Tibial nerve (tissue), 3 donors: ENCODE results near the gene IVD.

Experiments used
- POLR2A ChIP-seq, 2 donors: fragments of 450-650 bp; IDR thresholded peaks; one replicate each; pipeline ENCODE4 v1.6.1; 2017; ENCODE audit warnings: antibody characterized with exemption in 2 of 2, mild to moderate bottlenecking in 2 of 2, moderate library complexity in 2 of 2
- TF ChIP-seq, protein P1 (sequence below), 5 experiments: fragments of 200-600 bp in 3 of 5; fragments of 450-650 bp in 2 of 5; sonication (generic) in 3 of 5; IDR thresholded peaks; one replicate each; pipeline ENCODE4 v1.5.1; 2016 to 2019; ENCODE audit warnings: antibody characterized with exemption in 5 of 5, mild to moderate bottlenecking in 3 of 5, moderate library complexity in 2 of 5

DNA sequence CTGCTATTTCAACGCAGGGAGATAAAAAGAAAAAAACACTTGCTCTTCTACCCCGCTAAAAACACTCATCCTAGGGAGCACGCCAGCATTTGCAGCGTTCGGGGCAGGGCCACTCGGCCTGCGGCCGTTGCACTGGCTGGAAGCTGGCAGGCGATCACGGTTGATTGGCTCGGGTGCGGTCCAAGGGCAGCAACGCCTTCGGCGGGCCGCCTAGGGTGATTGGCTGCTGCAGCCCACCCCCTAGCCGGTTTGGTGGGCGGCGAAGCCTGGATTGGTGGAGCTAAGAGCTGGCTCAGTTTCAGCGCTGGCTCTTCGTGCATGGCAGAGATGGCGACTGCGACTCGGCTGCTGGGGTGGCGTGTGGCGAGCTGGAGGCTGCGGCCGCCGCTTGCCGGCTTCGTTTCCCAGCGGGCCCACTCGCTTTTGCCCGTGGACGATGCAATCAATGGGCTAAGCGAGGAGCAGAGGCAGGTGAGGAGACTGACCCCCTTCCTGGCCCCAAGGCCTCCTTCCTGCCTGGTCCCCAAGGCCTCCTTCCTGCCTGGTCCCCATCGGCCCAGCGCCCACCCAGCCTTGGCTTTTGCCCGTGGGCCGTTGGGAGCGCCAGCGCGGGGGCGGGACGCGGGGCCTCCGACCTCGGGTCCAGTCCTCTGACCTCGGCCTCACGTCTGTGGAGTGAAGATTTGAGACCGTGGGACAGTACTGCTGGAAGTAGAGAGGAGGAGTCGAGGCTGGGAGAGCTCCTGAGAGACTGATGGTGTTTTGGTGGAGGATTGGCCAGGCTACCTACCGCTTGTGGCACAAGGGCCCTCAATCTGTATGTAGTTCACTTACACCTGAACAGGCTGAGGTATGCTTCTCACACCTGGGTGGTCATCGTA lies at the start of gene IVD:
- TF ChIP-seq, protein P1, sequence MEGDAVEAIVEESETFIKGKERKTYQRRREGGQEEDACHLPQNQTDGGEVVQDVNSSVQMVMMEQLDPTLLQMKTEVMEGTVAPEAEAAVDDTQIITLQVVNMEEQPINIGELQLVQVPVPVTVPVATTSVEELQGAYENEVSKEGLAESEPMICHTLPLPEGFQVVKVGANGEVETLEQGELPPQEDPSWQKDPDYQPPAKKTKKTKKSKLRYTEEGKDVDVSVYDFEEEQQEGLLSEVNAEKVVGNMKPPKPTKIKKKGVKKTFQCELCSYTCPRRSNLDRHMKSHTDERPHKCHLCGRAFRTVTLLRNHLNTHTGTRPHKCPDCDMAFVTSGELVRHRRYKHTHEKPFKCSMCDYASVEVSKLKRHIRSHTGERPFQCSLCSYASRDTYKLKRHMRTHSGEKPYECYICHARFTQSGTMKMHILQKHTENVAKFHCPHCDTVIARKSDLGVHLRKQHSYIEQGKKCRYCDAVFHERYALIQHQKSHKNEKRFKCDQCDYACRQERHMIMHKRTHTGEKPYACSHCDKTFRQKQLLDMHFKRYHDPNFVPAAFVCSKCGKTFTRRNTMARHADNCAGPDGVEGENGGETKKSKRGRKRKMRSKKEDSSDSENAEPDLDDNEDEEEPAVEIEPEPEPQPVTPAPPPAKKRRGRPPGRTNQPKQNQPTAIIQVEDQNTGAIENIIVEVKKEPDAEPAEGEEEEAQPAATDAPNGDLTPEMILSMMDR (IDR thresholded peaks at IDR 0.05) = no peak
- TF ChIP-seq POLR2A (IDR thresholded peaks at IDR 0.05) = peak in 1 of 2 donors; percentile 81
